Keratinocyte (primary cell): ENCODE measurements around the gene ADAMTS16.

ENCODE experiments used
- CTCF ChIP-seq, 3 experiments: IDR thresholded peaks in 1 of 3; conservative IDR thresholded peaks in 1 of 3; optimal IDR thresholded peaks in 1 of 3; 2 replicates in 2 of 3; 3 replicates in 1 of 3; pipeline versions ENCODE3 to v1.5.1; 2011; ENCODE audit warnings: low read length in 3 of 3, mild to moderate bottlenecking in 3 of 3, moderate library complexity in 2 of 3, control low read depth in 1 of 3, inconsistent platforms in 1 of 3; ENCODE audit not compliant: insufficient read depth in 2 of 3; ENCODE audit errors: extremely low read depth in 1 of 3
- EZH2 ChIP-seq: IDR thresholded peaks from one replicate; pipeline ENCODE4 v1.6.1; 2012; ENCODE audit warnings: inconsistent platforms, mild to moderate bottlenecking, low read length, moderate library complexity

GRCh38 chr5:5351288-5351979 is 211.3 kb downstream of the ADAMTS16 start:
- TF ChIP-seq EZH2 (no peak), CTCF (optimal IDR thresholded peaks at IDR 0.05 in 1 of 3, IDR thresholded peaks at IDR 0.05 in 1 of 3, conservative IDR thresholded peaks at IDR 0.05 in 1 of 3; ENCODE audit: extremely low read depth in 1 of 3, insufficient read depth in 2 of 3, low read length in 3 of 3) (no peak)
